PC-9 (cell line): ENCODE measurements around the gene NUP133. TPM values are rescaled to one million over a fixed set of nuclear protein-coding genes. Genes with fewer than 3 reads are reported as not detected.
"Not testable (repeated sequence)": the region's sequence is repeated elsewhere in the genome, so short reads cannot be mapped to it uniquely, and the experiment has no call there.

Source experiments
- BruUV-seq: library from RNA; stranded (reverse); fragments of 400-500 nt; replicated peaks from 2 replicates; lab custom pipeline; 2021; lab: Mats Ljungman, UMichigan
- CTCF ChIA-PET: fragments of 300-600 bp; sonication (Branson Sonifier 250); formaldehyde crosslinking; loops from one replicate; lab custom pipeline; 2022; ENCODE audit warnings: antibody characterized with exemption; lab: Charles Lee
- POLR2A ChIA-PET: fragments of 300-600 bp; sonication (Branson Sonifier 250); formaldehyde crosslinking; loops from one replicate; lab custom pipeline; 2022; ENCODE audit warnings: antibody characterized with exemption; ENCODE audit not compliant: unreplicated experiment; lab: Charles Lee
- DNase-seq, 2 experiments: peaks; one replicate each; pipeline versions ENCODE4 v3.0.0 to v3.0.0-alpha.2; 2015 to 2022; ENCODE audit warnings: mixed read lengths in 1 of 2
- H2AFZ ChIP-seq: fragments of 200-600 bp; sonication (generic); 2 replicates; pipeline ENCODE4 v1.8.1; 2017; ENCODE audit warnings: antibody characterized with exemption
- H3F3A ChIP-seq: fragments of 200-600 bp; sonication (generic); 2 replicates; pipeline ENCODE4 v1.8.1; 2017; ENCODE audit warnings: antibody characterized with exemption, mild to moderate bottlenecking, low read depth; ENCODE audit not compliant: insufficient read depth
- H3K27ac ChIP-seq: fragments of 200-600 bp; sonication (generic); 2 replicates; pipeline ENCODE4 v1.6.1; 2016; ENCODE audit warnings: mixed run types
- H3K27me3 ChIP-seq: fragments of 200-600 bp; sonication (generic); 2 replicates; pipeline ENCODE4 v1.6.1; 2016; ENCODE audit warnings: low read depth, mixed run types; ENCODE audit not compliant: insufficient read depth
- H3K36me3 ChIP-seq: fragments of 200-600 bp; sonication (generic); 2 replicates; pipeline ENCODE4 v1.6.1; 2016; ENCODE audit warnings: low read depth, mixed run types
- H3K4me1 ChIP-seq: fragments of 200-600 bp; sonication (generic); replicated peaks from 2 replicates; pipeline ENCODE4 v1.6.1; 2016; ENCODE audit warnings: mixed run types; ENCODE audit not compliant: insufficient read depth
- H3K4me2 ChIP-seq: fragments of 200-600 bp; sonication (generic); 2 replicates; pipeline ENCODE4 v1.6.1; 2017; ENCODE audit warnings: mixed run types
- H3K4me3 ChIP-seq: fragments of 200-600 bp; sonication (generic); 2 replicates; pipeline ENCODE4 v1.6.1; 2016; ENCODE audit warnings: mixed run types
- H3K79me2 ChIP-seq: fragments of 200-600 bp; sonication (generic); 2 replicates; pipeline ENCODE4 v1.6.1; 2017; ENCODE audit warnings: low read depth, mixed run types
- H3K9me2 ChIP-seq: fragments of 200-600 bp; sonication (generic); 2 replicates; pipeline ENCODE4 v1.8.1; 2017; ENCODE audit warnings: mild to moderate bottlenecking; ENCODE audit not compliant: insufficient read depth
- H3K9me3 ChIP-seq: fragments of 200-600 bp; sonication (generic); 2 replicates; pipeline ENCODE4 v1.8.1; 2016; ENCODE audit warnings: low read depth; ENCODE audit not compliant: insufficient read depth
- H4K20me1 ChIP-seq: fragments of 200-600 bp; sonication (generic); 2 replicates; pipeline ENCODE4 v1.8.1; 2017; ENCODE audit not compliant: insufficient read depth
- CTCF ChIP-seq: fragments of 200-600 bp; sonication (generic); conservative IDR thresholded peaks from 2 replicates; pipeline ENCODE4 v1.6.1; 2017; ENCODE audit warnings: mixed run types, antibody characterized with exemption, mild to moderate bottlenecking, moderate library complexity
- EZH2 ChIP-seq: fragments of 200-600 bp; sonication (generic); IDR thresholded peaks from 2 replicates; pipeline ENCODE4 v1.8.0; 2017; ENCODE audit warnings: antibody characterized with exemption, low read depth
- intact Hi-C: fragments of 100-400 bp; cut with micrococcal nuclease; formaldehyde crosslinking; loops from one replicate; pipeline ENCODE4 v1.10.0; 2022; ENCODE audit not compliant: unreplicated experiment
- total RNA-seq: library from RNA; stranded (reverse); gene quantifications from 2 replicates; pipeline ENCODE4 v1.2.3, GENCODE V29; 2021

NUP133 gene
- total RNA-seq, 1 experiment from 2014 or later = 38.5 TPM

- Histone ChIP-seq H4K20me1 (no peaks in the 10 kb centered on the region), H2AFZ (no peak overlapping the region), H3K4me2 (no peak overlapping the region), H3K27ac (no peak overlapping the region), H3K9me3 (no peaks in the 10 kb centered on the region), H3K9me2 (no peaks in the 10 kb centered on the region), H3K4me3 (no peak overlapping the region), H3K4me1 (no peaks in the 10 kb centered on the region), H3F3A (no peaks in the 10 kb centered on the region), H3K36me3 (no peaks in the 10 kb centered on the region), H3K79me2 (no peaks in the 10 kb centered on the region), H3K27me3 (peaks cover 12% of the 10 kb centered on the region)
- no peak for DNase-seq
- ChIA-PET CTCF (no interaction called here), POLR2A (no interaction called here)
- intact Hi-C loops = no loop called here
- TF ChIP-seq EZH2 (no peak), CTCF (no peak)
- no TSS peak for BruUV-seq
Observed at GRCh38 chr1:229402993-229403392, 105.1 kb downstream of the NUP133 start.

GRCh38 chr1:229402329-229402728, 105.8 kb downstream of the NUP133 start:
- H3K9me2 ChIP-seq, intact Hi-C loops, H3K4me2 ChIP-seq, H3K27ac ChIP-seq, H3K4me3 ChIP-seq, H2AFZ ChIP-seq, H3F3A ChIP-seq, H3K4me1 ChIP-seq, H3K36me3 ChIP-seq, H4K20me1 ChIP-seq, H3K9me3 ChIP-seq, H3K79me2 ChIP-seq, POLR2A ChIA-PET, CTCF ChIA-PET, BruUV-seq, DNase-seq: not testable (repeated sequence)
- H3K27me3 ChIP-seq = peaks cover 19% of the 10 kb centered on the region

GRCh38 chr1:229397762-229398161, 110.4 kb downstream of the NUP133 start:
- BruUV-seq = no TSS peak
- H3K27ac ChIP-seq = no peak overlapping the region
- no peak overlapping the region for H3K4me3 ChIP-seq
- no peaks in the 10 kb centered on the region for H3K9me2 ChIP-seq
- no peak for DNase-seq
- no peaks in the 10 kb centered on the region for H3K9me3 ChIP-seq
- CTCF ChIA-PET = interaction anchor here (0.5 kb wide), 1 partner anchor 1335 kb away, joined by 3 read pairs; no protein-coding TSS in a partner anchor
- peaks cover 43% of the 10 kb centered on the region for H3K27me3 ChIP-seq
- no peaks in the 10 kb centered on the region for H4K20me1 ChIP-seq
- H3K36me3 ChIP-seq = no peaks in the 10 kb centered on the region
- intact Hi-C loops = no loop called here
- H3K4me1 ChIP-seq = no peaks in the 10 kb centered on the region
- no peak overlapping the region for H2AFZ ChIP-seq
- H3K79me2 ChIP-seq = no peaks in the 10 kb centered on the region
- no peak for TF ChIP-seq CTCF
- no peak for TF ChIP-seq EZH2
- H3K4me2 ChIP-seq = no peak overlapping the region
- no peaks in the 10 kb centered on the region for H3F3A ChIP-seq
- POLR2A ChIA-PET = no interaction called here

- H3K79me2 ChIP-seq = no peaks in the 10 kb centered on the region
- H3F3A ChIP-seq = no peaks in the 10 kb centered on the region
- intact Hi-C loops = no loop called here
- H3K27ac ChIP-seq = no peak overlapping the region
- DNase-seq = no peak
- H3K4me1 ChIP-seq = no peaks in the 10 kb centered on the region
- BruUV-seq = no TSS peak
- ChIA-PET POLR2A (no interaction called here), CTCF (no interaction called here)
- no peak overlapping the region for H2AFZ ChIP-seq
- H4K20me1 ChIP-seq = no peaks in the 10 kb centered on the region
- no peaks in the 10 kb centered on the region for H3K9me3 ChIP-seq
- no peak for TF ChIP-seq EZH2
- TF ChIP-seq CTCF = no peak
- no peak overlapping the region for H3K4me2 ChIP-seq
- no peak overlapping the region for H3K4me3 ChIP-seq
- H3K36me3 ChIP-seq = no peaks in the 10 kb centered on the region
- peaks cover 41% of the 10 kb centered on the region for H3K27me3 ChIP-seq
- H3K9me2 ChIP-seq = no peaks in the 10 kb centered on the region
Observed at GRCh38 chr1:229396585-229397206, 111.4 kb downstream of the NUP133 start.

GRCh38 chr1:229394517-229394916, 113.6 kb downstream of the NUP133 start:
- H2AFZ ChIP-seq, DNase-seq, H3K27ac ChIP-seq, H3K9me2 ChIP-seq, H3K4me2 ChIP-seq, BruUV-seq, intact Hi-C loops, POLR2A ChIA-PET, CTCF ChIA-PET, H3K4me1 ChIP-seq, H3K9me3 ChIP-seq, H4K20me1 ChIP-seq, H3F3A ChIP-seq, H3K79me2 ChIP-seq, H3K4me3 ChIP-seq, H3K36me3 ChIP-seq: not testable (repeated sequence)
- peaks cover 34% of the 10 kb centered on the region for H3K27me3 ChIP-seq
